NCI-H187 (cell line): ENCODE data around the gene EML2.

ENCODE experiments used
- DNase-seq, 2 experiments: peaks; one replicate each; lab custom pipeline; 2025; lab: John Stamatoyannopoulos, UW

The EML2 gene

GRCh38 chr19:45589768-45590167 lies 49.4 kb downstream of the EML2 start:
- no peak for DNase-seq

GRCh38 chr19:45587873-45588272 lies 51.3 kb downstream of the EML2 start:
- no peak for DNase-seq

- DNase-seq: no peak
Observed at GRCh38 chr19:45585158-45585577, 54.0 kb downstream of the EML2 start.

GRCh38 chr19:45584332-45585157 lies 54.7 kb downstream of the EML2 start, which contains the start of gene OPA3:
TSS of gene OPA3 (minus strand) at chr19:45584802. CDS start at chr19:45584764, 38 bp downstream.
- DNase-seq: peak; percentile 99 to 100

- no peak for DNase-seq
Observed at GRCh38 chr19:45581576-45581975, 57.6 kb downstream of the EML2 start.

GRCh38 chr19:45578861-45579260 lies 60.3 kb downstream of the EML2 start:
- DNase-seq: no peak

- DNase-seq: no peak
Observed at GRCh38 chr19:45577111-45577905, 61.9 kb downstream of the EML2 start.

GRCh38 chr19:45576682-45577081 lies 62.5 kb downstream of the EML2 start:
- no peak for DNase-seq

GRCh38 chr19:45575216-45575615 lies 64.0 kb downstream of the EML2 start:
- no peak for DNase-seq

GRCh38 chr19:45574526-45574925 lies 64.7 kb downstream of the EML2 start:
- DNase-seq: no peak

GRCh38 chr19:45571457-45572220 lies 67.6 kb downstream of the EML2 start:
- DNase-seq: no peak

- no peak for DNase-seq
Observed at GRCh38 chr19:45569619-45570421, 69.4 kb downstream of the EML2 start.

GRCh38 chr19:45568732-45569131 lies 70.5 kb downstream of the EML2 start:
- no peak for DNase-seq

GRCh38 chr19:45567609-45568008 lies 71.6 kb downstream of the EML2 start:
- no peak for DNase-seq

- no peak for DNase-seq
Observed at GRCh38 chr19:45564131-45564780, 74.9 kb downstream of the EML2 start.

GRCh38 chr19:45560686-45561085 lies 78.5 kb downstream of the EML2 start:
- no peak for DNase-seq

GRCh38 chr19:45560038-45560437 lies 79.2 kb downstream of the EML2 start:
- DNase-seq: no peak
